GM10847 (cell line): ENCODE measurements around the gene TNFRSF6B.

ENCODE experiments used
- POLR2A ChIP-seq: IDR thresholded peaks from 2 replicates; pipeline ENCODE4 v1.6.1; 2011; ENCODE audit not compliant: insufficient read length; ENCODE audit errors: extremely low read depth

Gene TNFRSF6B

GRCh38 chr20:63696628-63697356 lies at the start of gene TNFRSF6B:
Gene TNFRSF6B, plus strand, starts transcription at chr20:63696652. Its CDS starts 116 bp downstream, at chr20:63696768.
- TF ChIP-seq POLR2A, result no peak

GRCh38 chr20:63648190-63648589 lies 48.3 kb upstream of the TNFRSF6B start:
- TF ChIP-seq POLR2A, result no peak

GRCh38 chr20:63648895-63649589 lies 47.4 kb upstream of the TNFRSF6B start:
- TF ChIP-seq POLR2A, result no peak

- TF ChIP-seq POLR2A, result no peak
Observed at GRCh38 chr20:63651942-63652191, 44.6 kb upstream of the TNFRSF6B start.

- TF ChIP-seq POLR2A, result no peak
Observed at GRCh38 chr20:63652192-63652980, 44.1 kb upstream of the TNFRSF6B start.

GRCh38 chr20:63653041-63653973 lies 43.1 kb upstream of the TNFRSF6B start, which contains the start of gene STMN3:
Gene STMN3, minus strand, starts transcription at chr20:63653424. Its CDS starts 79 bp downstream, at chr20:63653345.
- no peak for TF ChIP-seq POLR2A

GRCh38 chr20:63653974-63654668 lies 42.3 kb upstream of the TNFRSF6B start:
- no peak for TF ChIP-seq POLR2A

GRCh38 chr20:63655249-63655648 lies 41.2 kb upstream of the TNFRSF6B start:
- TF ChIP-seq POLR2A, result no peak

GRCh38 chr20:63656451-63656850 lies 40.0 kb upstream of the TNFRSF6B start:
- no peak for TF ChIP-seq POLR2A

GRCh38 chr20:63657260-63657936 lies 39.1 kb upstream of the TNFRSF6B start:
- no peak for TF ChIP-seq POLR2A

- TF ChIP-seq POLR2A, result peak; percentile 61
Observed at GRCh38 chr20:63657937-63658748, 38.3 kb upstream of the TNFRSF6B start, which contains the start of gene RTEL1. Gene RTEL1, plus strand, starts transcription at chr20:63658312. Its CDS starts 1,091 bp downstream, at chr20:63659403.

GRCh38 chr20:63658749-63659187 lies 37.7 kb upstream of the TNFRSF6B start:
- no peak for TF ChIP-seq POLR2A

GRCh38 chr20:63659370-63659769 lies 37.1 kb upstream of the TNFRSF6B start:
- no peak for TF ChIP-seq POLR2A

GRCh38 chr20:63660622-63661021 lies 35.8 kb upstream of the TNFRSF6B start:
- no peak for TF ChIP-seq POLR2A
